GM19463 (cell line): Measurements from ENCODE around the gene SPATA18.
"Not testable (repeated sequence)": the region's sequence is repeated elsewhere in the genome, so short reads cannot be mapped to it uniquely, and the experiment has no call there.

Experiments
- ATAC-seq: cut with Tn5 transposase; IDR thresholded peaks from one replicate; pipeline ENCODE4 v1.9.1; 2021; ENCODE audit warnings: mild to moderate bottlenecking, moderate library complexity; ENCODE audit not compliant: unreplicated experiment

Gene SPATA18

DNA sequence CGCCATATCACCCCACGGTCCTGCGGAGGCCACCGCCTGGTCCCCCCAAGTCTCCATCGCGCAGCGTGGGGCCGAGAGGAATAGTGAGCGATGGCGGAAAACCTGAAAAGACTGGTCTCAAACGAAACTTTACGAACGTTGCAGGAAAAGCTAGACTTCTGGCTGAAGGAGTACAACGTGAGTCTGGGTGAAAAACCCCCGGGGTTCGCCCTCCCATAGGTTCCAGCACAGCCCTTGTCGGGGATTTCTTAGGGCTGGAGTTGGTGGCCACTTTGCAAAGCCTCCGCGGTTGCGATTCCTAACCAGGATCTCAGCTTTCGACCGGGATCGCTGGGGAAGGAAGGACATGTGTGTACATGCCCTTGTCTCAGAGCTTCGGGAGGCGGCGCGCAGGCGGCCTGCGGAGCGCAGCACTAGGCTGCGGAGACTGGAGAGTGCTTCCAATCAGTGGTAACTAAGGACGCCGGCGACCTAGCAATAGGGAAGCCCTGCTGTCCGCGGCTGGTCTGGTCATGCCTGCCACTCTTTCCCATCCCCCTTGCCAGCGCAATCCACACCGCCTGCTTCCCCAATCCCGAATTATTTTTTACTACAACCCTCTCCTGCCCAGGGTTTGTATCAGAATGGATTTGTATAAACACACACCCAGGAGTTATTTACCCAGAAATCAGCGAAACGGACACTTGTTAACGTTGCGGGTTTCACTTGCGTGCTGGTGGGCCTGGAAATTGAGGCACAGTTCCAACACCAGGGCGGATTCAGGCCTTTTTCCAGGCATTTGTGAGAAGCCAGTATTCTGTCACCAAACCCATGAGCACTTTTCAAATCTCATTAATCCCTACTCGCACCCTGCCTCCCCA is 741 bp downstream of the SPATA18 start:
- ATAC-seq: peak; percentile 60

DNA sequence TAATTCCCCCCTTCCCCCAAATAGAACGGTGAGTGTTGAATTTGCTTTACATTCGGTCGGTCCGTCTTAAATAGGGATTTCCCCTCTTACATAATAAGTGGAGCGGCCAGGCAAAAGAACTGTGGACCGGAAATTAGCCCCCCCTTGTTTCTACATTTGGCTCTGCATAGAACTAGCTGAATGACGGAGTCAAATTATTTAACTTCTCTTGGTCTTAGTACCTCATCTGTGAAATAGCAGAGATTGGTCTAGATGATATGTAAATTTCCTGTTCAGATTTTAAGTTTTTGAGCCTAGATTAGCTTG is 1.3 kb downstream of the SPATA18 start:
- ATAC-seq: peak; percentile 49

DNA sequence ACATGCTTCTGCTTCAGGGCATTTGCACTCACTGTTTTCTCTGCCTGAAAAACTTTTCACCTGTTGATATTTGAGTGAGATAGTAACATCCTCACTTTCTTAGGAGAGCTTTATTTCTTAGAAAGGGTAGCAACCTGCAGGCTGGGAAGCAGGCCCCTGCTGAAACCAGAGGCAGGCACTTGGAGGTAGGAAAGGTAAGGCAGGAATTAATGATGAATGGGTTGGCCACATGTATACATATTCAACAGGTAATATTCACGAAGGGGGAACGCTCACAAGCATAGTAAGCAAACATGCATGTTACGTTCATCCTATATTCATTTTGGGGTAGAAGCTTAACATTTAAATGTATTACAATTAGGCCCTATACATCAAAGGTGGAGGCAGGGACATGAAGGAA is 3.1 kb downstream of the SPATA18 start:
- no peak for ATAC-seq

DNA sequence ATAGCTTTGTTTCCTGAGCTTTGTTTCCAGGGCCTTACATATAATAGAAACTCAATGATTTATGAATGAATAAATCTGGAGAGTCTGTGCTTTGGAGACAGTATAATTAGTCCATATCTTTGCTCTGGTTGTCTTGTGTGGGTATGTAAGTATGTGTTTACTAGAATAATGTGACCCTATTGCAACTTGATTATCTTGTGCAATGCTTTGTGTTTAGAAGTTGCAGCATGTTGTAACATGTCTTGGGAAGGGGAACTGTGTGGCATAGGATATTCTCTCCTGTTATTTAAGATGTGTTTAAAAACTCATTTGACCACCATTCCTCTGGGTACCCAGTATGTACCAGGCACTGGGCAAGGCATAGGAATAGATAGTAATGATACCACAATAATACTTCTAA is 6.1 kb downstream of the SPATA18 start:
- no peak for ATAC-seq

DNA sequence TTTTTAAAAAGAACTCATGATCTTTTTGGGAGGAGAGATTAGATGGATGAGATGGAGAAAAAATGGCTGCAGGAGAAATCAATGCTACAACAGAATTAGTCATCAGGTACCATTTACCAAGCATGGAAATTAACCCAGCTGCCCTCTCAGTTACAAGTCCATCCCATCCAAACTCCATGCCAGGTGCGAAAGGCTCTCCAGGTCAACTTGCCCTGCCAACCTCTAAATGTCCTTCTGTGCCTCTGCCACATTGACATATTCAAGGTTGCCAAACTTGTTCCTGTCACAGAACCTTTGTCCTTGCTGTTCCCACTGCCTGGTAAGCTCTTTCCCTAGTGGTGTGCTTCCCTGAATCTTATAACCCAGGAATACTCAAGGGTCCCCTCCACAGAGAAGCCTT is 7.2 kb downstream of the SPATA18 start:
- ATAC-seq: no peak

DNA sequence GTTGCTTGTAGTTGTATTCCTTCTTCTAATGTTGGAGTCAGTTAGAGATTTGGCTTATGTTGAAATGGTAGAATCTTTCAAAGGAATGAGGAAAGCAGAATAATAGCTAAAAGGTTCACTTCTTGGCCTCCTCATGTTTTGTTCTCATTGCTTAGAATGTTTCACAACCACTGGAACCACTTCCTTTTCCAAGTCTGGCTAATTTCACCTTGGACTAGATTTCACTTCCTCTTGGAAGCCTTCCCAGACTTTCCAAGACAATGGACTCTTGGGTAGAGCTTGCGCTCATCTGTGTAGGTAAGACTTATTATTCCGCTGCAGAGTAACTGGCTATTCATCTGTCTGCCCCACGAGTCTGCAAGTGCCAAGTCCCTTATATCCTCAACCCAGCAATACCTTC is 8.3 kb downstream of the SPATA18 start:
- no peak for ATAC-seq

DNA sequence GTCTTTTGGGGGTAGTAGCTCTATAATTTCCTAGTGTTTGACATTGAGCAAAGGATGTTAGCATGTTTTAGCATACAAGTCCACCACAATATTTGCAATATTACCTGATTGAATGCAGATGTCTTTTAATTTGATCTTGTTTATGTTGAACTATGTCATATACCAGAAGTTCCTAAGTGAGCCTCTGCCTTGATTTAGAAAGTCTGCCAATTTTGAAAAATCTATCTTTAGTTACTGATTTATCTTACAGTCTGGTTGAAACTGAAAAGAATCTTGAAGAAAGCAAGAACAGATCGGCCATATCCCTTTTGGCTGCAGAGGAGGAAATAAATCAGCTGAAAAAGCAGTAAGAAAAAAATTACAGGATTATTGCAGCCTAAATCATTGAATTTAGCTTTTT is 18.5 kb downstream of the SPATA18 start:
- no peak for ATAC-seq

DNA sequence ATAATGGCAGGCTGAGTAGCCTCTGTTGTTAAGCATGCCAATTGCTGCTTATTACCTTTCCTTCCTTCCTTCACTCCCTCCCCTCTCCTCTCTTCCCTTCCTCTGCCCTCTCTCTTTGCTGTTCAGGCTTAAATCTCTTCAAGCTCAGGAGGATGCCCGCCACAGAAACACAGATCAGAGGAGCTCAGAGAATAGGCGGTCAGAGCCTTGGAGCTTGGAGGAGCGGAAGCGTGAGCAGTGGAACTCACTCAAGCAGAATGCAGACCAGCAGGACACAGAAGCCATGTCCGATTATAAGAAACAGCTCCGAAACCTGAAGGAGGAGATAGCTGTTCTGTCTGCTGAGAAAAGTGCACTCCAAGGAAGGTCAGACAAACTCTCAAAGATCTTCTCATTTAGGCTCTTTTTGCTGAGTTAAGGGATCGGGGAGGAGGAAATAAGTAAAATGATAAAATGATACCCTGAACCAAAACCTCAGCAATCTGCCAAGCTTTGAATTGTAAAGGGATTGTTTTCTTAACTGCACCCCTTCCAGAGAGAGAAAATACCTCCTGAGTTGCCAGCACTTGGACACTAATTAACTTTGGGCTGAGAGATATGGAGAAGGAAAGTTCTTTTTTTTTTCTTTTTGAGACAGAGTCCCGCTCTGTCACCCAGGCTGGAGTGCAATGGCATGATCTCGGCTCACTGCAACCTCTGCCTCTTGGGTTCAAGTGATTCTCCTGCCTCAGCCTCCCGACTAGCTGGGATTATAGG is 20.9 kb downstream of the SPATA18 start:
- no peak for ATAC-seq

DNA sequence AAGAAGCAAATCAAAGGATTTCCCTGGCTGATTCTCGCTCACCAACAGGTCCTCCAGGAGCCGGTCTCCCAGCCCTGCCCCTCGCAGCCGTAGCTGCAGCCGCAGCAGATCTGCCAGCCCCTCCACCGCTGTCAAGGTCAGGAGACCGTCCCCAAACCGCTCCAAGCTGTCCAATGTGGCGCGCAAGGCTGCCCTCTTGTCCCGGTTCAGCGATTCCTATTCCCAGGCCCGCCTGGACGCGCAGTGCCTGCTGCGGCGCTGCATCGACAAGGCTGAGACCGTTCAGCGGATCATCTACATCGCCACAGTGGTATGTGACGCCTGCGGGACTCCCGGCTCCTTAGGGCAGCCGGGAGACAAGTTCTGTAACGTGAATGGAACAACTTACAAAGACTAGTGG is 25.6 kb downstream of the SPATA18 start:
- no peak for ATAC-seq

DNA sequence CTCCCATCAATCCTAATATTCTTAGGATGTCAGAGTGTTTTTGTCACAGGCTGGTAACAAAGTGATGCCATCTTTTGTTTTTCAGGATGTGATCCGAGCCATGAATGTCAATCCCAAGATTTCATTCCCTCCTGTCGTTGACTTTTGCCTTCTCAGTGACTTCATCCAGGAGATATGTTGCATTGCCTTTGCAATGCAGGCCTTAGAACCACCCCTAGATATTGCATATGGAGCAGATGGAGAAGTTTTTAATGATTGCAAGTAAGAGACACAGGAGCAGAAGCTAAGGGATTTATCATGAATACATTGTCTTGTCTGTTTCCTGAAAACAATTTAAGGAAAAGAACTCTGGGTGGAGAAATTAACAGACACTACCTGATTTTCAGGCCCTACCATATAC is 28.6 kb downstream of the SPATA18 start:
- ATAC-seq: no peak

DNA sequence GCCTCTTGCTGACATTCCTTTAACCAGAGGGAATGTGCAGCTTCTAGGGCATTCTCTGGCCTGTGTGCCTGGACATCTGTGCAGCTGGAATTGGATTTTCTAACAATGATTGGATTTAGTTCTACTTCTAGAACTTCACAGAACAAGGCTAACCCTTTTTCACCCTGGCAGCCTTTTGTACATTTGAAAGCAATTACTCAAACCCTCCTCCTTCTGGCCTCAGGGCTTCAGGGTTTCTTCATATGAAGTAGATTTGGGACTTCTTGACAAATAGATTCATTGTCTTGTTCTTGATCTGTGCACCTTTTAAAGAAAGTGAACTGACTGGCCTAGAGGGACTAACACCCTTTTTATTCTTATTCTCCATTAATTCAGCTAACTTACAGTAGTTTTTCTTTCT is 30.1 kb downstream of the SPATA18 start:
- no peak for ATAC-seq

DNA sequence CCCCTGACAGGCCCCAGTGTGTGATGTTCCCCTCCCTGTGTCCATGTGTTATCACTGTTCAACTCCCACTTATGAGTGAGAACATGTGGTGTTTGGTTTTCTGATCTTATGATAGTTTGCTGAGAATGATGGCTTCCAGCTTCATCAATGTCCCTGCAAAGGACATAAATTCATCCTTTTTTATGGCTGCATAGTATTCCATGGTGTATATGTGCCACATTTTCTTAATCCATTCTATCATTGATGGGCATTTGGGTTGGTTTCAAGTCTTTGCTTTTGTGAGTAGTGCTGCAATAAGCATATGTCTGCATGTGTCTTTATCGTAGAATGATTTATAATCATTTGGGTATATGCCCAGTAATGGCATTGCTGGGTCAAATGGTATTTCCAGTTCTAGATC is 35.3 kb downstream of the SPATA18 start:
- not testable (repeated sequence) for ATAC-seq

DNA sequence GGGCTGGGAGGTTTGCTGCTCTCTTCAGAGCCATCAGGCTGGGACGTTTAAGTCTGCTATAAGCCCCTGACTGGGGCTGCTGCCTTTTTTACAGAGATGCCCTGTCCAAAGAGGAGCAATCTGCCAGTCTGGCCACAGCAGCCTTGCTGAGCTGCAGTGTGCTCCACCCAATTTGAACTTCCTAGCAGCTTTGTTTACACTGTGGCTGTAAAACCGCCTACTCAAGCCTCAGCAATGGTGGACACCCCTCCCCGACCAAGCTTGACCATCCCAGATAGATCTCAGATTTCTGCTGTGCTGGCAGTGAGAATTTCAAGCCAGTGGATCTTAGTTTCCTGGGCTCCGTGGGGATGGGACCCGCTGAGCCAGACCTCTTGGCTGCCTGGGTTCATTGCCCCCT is 40.7 kb downstream of the SPATA18 start:
- ATAC-seq: no peak

DNA sequence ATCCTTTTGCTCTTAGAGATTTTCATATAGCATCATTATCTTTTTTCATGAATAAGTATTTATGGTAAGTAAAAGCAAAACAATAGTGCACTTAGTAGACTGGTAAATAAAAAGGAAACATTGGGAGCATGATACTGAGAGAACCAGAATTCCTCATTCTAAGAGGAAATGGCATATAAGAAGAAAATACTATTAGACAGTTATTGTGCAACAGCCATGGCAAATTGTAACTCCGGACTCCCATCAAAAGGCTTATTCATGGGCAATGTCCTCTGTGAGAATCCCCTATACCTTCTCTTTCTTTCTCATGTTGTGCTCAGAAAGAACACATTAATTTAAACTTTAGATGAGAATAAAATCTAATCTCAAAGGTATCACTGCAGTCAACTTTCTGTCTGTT is 42.4 kb downstream of the SPATA18 start:
- no peak for ATAC-seq

DNA sequence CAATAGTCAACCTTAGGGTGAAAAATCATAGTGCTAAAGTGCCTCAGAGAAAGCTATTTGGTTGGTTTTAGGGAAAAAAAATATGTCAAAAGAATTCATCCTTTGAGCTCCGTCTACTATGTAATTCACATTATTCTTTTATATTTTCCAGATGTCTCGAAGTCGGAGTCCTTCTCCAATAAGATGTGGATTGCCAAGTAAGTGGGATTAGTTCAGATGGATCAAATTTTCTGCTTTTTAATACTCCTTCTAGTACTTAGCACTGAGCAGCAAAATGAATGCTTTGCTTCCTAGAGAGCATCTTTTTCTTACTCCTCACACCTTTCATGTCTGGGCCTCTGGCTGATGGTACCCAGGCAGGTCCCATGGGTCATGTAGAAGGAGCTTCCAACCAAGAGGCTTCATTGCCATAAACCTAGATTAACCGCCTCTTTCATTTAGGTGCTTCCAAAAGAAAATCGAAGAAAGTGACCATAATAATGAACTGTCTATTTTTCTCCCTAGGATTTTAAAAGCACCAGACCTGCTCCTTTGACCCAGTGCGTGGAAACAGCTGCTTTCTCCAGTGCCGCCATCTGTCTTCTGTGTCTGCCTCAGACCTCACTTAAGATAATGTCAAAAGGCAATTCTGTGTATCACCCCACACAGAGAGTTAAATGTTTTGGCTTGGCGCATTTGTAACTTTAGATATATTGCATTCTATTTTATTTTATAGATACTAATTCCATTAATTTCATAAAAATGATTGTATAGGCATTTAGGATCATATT is 43.5 kb downstream of the SPATA18 start:
- ATAC-seq: no peak

DNA sequence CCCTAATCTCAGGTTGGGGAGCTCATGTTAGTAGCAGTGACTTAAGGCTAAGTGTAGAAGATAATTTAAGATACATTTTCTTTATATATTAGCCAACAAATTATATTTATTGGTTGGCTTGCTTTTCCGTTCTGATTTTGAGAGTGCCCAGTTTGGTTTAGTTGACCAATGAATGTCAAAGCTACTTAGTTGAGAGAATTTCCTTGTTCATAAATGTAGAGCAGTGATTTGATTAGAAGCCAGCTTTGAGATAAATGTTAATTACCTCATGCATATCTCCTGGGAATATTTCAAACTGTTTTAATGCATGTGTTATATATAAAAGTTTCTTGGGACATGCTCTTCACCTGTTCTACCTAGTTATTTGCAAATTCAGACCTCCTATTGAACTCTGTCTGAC is 44.3 kb downstream of the SPATA18 start:
- no peak for ATAC-seq

DNA sequence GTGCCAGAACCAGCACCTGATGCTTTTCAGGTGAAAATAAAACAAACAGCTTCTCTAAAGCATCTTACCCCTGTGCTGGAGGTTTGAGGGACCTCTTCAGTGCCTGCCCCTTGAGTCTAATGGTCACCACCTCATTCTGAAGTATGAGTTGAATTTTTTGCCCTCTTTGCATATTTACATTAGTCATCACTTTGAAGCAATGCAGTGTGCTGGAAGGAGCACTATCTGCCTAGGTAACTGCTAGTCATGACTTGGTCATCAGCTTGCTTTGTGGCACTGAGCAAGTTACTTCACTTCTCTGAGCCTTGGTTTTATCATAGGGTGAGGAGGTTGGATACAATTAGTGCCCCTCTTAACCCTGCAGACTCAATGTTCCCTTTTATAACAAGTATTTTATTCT is 44.9 kb downstream of the SPATA18 start:
- no peak for ATAC-seq

DNA sequence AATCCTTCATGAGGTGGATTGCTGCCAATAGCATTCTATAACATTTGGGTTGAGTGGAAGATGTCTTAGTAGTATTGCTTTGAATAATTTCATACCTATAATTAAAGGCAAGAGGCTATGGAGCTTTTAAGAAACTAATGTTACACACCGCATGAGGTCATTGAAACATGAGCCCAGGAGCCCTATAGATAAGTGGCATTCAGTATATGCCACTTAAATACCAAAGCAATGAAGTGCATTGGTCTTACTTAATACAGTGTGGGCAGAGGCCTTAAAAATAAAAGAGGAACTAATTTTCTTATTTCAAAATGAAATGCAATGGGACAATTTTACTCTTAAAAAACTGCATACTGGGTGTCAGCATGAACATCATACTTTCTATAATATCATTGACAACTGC is 47.5 kb downstream of the SPATA18 start:
- no peak for ATAC-seq

DNA sequence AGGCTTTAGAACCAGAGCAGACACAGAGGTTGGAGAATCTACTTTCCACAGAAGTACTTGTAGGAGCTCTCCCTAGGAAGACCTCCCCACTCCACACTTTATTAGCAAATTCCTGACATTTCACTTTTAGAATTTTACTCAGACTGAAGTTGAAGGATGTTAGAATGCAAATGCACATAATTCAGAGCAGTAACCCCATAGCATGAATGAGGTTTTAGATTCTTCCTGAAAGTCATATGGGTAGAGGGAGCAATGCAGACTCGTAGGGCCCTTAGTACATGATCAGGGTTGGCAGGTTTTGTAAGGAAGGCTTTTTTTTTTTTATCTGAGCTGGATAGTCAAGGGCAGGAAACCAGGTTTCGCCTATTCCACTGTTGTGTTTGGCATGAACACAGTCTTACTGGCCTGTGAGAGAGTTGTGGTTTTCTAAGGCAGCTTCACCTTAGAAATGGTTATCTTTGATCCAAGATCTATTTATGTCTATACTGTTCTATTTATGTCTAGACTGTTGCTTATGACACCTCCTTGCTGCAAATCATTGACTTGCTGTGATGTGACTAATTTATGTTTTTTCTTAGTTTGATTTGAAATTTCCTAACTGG is 48.9 kb downstream of the SPATA18 start:
- no peak for ATAC-seq

DNA sequence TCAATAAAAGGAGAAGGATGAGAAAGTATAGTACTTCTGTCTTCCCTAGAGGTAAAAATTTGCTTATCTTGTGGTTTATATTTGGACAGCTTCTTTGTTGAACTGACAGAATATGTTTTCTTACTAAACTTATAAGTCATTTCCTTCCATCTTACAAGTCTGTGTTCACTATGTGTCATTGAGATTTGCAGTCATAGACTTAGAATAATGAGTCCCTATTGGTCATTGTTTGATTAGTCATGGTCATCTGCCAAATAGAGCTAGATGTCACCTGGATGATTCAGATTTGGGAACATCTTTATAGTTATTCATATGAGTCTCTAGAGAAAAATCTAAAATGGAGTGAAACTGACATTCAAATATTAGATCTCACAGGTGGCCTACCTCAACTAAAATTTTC is 51.5 kb downstream of the SPATA18 start:
- ATAC-seq: no peak

DNA sequence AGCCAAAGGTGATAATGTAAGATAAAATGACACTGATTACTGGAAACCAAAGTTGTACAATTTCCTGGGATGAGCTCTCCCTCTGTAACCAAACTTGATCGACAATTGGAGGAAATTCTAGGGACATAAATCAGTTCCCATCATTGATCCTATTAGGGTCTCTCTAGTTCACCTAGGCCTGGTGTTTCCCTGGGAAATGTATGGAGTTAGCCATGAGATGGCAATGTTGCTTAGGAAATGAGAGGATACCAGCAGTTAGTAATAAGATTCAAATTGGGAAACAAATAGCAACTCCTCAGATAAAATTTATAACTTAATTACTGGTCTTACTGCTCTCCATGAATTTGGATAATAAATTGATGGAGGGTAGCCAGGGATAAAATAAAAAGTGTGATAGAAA is 52.2 kb downstream of the SPATA18 start:
- no peak for ATAC-seq
